NCI-H1694 (cell line): ENCODE data around the gene KCNQ1.

Experiments used
- DNase-seq: peaks from one replicate; lab custom pipeline; 2025; lab: John Stamatoyannopoulos, UW

The KCNQ1 gene

DNA sequence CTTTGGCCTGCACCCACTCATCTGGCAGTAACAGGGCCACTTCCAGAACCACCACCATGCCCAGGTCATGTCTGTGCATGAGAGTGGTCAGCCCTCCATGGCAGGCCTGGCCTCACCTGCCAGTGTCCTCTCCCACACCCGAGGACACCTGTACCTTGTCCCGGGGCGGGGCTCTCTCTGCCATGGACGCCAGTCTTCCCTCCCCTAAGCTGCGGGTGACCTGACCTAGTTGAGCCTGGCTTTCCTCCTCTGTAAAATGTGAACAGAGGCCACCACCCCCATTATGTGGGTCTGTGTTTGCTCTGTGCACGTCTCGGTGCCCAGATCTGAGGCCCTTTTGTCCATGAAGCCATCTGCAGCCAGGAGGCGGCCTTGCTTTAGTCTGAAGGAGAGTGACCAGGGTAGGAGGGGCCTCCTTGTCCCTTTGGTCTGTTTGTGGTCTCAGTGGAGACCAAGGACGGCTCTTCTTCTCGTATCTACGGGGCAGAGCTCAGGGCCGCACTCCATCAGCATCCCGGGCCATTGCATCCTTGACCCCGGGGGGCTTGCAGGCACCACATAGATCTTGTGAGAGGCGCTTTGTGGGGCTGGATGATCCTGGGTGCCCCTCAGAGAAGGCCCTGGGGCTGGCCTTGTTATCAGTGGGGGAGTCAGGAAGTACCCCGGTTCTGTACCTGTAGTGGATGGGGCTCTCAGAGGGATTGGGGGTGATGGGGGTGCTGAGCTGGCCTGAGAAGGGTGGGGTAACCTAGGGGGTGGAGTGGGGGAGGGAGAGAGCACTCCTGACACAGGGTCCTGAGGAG lies 121.6 kb downstream of the KCNQ1 start:
- DNase-seq: no peak

DNA sequence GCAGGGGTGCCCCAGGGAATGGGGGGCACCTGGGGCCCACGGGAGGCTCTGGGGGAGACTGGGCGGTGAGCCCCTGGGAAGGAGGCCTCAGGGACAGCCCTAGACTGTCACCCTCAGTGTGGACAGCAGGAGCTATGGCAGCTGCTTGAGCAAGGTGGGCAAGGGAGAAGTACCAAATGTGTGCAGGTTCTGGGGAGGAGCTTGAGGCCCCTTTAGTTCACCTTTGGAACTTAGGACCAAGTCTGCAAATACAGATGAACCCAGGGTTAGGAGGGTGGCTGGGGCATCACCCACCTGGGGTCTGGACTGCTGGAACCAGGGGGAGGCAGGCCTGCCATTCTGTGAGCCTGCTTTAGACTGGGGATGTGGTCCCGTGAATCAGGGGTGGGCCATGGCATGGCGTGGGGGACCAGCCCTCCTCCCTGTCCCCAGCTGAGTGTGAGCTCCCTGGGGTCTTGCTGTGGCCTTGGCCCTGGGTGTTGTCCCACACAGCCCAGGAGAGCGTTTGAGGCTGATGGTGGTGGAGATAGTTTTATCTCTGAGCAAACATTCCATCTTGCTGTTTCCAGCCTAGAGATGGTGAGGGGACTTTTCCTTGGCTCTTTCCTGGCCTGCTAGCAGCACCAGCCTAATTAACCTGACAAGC lies 122.3 kb downstream of the KCNQ1 start:
- DNase-seq: no peak

DNA sequence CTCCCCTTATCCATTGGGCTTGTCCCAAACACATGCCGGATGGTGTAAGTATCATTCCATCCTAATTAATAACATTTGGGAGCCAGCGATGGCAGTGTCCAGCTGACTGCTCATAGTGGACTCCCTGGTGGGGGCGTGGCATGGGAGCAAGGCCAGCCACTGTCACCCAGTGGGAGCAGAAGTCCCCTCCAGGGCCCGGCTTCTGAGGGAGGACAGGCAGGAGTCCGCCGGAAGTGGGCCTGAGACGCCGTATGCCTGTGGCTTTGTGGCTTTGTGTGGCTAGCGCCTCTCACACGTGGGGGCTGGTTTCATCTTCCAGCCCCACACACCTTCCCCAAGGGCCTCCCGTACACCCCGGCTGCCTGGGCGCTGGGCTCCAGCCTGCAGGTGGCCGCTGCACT lies 124.5 kb downstream of the KCNQ1 start:
- no peak for DNase-seq

DNA sequence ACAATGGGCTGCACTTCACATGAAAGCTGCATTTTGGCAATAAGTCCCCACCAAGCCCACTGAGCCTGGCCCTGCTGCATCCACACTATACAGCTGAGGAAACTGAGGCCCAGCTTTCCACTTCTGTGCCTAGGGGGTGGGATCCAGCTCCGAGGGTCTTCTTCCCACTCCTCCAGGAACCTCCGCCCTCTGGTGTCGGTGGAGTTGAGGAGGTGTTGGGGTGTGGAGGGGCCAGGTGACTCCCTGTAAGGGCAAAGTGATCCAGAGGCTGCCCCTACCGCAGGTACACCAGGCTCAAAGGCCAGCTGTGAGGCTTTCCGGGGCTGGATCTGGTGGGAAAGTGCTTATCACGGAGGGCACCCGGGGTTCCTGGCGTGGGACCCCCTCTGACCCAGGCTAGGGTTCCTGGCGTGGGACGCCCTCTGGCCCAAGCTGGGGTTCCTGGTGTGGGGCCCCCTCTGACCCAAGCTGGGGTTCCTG lies 125.0 kb downstream of the KCNQ1 start:
- DNase-seq: no peak

DNA sequence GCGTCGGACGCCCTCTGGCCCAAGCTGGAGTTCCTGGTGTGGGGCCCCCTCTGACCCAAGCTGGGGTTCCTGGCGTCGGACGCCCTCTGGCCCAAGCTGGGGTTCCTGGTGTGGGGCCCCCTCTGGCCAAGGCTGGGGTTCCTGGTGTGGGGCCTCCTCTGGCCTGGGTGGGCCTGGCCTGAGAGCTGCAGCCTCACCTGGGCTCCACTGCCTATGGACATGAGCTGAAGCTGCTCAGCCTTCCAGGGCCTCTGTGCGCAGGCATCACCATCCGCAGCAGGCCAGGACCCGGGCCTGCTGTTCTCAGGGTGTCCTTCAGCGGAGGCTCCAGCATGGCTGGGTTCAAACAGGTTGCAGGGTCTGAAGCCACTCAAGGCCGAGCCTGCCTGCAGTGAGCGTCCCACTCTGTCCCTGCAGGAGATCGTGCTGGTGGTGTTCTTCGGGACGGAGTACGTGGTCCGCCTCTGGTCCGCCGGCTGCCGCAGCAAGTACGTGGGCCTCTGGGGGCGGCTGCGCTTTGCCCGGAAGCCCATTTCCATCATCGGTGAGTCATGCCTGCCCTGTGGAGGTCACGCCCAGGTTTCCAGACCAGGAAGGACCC lies 125.5 kb downstream of the KCNQ1 start:
- no peak for DNase-seq

DNA sequence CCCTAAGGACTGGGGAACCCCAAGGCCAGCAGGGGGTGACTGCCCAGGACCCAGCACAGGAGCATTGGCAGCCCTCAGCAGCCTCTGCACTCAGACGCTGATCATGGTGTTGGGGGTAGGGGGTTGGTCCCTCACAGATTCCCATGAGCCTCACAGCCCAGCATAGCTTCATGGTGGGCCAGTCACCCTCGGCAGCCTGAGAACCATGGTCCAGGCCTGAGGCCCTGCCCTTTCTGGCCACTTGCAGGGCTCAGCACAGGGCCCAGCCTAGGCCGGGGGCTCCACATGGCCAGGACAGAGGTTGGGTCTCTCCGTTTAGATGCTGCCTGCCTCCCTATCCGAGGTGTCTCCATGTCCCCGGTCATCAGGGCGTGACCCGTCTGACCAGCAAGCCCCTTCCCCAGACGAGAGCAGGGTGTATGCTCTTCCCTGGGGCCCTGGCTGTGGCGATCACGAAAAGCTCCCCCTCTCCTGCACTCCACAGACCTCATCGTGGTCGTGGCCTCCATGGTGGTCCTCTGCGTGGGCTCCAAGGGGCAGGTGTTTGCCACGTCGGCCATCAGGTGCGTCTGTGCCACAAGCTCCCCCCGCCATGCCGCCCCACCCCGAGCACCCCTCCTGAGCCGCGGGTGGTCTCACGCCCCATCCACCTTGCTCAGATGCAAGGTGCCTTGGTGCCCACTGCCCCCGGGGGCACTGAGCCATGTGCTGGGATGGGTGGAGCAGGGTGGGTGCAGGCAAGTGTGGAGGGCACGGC lies 126.2 kb downstream of the KCNQ1 start:
- DNase-seq: no peak

DNA sequence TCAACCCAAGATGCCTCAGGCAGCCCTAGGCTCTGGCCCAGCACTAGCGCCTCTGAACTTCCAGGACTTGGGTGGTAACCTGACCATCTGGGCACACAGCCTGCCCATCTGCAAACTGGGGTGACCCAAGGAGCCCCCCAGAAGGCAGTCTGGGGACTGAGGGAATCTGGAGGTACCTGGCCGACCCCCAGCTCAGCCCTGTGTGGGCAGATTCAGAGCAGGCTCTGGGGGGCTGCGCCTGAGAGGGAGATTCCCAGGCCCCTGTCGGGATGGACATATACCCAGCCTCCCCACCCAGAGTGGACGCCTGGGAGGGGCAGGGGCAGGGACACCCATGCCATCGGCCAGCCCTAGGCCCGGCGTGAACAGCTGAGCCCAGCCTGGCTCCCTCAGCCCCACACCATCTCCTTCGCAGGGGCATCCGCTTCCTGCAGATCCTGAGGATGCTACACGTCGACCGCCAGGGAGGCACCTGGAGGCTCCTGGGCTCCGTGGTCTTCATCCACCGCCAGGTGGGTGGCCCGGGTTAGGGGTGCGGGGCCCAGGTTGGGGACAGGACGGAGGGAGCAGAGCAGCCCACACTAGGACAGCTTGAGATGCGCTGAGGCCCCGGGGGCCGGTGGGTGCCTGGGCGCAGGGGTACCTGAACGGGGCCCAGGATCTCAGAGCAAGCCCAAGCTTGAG lies 126.9 kb downstream of the KCNQ1 start:
- DNase-seq: no peak

DNA sequence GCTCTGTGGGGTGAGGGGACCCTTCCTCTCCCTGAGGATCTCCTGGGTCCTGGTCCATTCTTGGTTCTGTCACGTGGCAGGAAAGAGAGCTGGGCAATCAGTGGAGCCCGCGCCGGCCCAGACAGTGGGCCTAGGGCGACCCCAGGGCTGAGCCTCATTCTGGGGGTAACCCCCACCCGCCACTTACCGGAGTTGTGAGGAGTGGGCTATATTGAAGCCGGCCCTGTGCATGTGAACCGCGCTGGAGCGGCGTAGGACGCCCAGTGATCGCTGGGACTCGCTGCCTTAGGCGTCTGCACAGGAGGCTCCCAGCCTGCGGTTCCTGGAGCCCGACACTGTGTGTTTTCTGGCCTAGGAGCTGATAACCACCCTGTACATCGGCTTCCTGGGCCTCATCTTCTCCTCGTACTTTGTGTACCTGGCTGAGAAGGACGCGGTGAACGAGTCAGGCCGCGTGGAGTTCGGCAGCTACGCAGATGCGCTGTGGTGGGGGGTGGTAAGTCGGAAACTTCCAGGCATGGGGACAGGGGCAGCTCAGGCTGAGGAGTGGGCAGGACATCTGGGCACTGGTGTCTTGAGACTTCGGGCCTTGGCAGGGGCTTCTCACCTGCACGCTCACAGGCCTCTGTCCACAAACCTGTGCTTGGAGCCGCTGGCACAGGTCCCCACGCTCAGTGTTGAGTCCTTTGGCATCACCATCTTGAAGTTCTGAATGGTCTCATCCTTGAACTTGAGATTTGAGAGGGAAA lies 127.9 kb downstream of the KCNQ1 start:
- DNase-seq: no peak

DNA sequence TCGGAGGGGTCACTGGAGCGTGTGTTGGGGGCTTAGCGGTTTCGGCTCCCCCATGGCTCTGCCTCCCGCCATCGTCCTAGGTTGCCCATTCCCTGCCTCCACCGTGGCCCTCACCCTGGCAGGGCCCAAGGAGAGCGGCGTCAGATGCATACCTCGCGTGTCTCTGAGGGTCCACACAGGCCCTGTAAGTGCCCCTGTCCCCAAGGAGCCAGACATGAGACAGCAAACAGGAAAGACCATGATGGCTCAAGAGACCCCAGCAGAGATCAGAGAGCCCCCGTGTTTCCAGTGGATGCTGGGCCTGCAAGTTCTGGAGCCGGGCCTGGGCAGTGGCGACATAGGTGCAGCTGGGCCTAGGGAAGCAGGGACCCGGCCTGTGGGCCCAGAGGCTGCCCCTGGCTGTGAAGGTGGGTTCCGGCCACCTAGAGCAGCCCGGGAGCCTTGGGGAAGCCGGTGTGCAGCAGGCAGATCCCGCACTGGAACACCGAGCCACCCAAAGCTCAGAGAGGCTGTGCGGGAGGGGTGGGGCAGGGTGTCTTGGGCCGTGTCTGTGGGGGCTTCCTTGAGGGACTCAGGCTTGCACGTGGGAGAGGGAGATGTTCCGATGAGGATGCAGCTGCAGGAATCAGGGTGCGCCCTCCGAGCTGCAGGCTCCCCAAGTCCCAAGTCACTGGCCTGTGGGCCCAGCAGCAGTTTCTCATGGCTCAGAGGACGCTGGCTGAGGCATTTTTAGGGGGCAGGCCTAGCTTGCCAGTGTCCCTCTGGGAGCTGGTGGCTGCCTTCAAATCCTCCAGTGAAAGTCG lies 128.6 kb downstream of the KCNQ1 start:
- DNase-seq: no peak

DNA sequence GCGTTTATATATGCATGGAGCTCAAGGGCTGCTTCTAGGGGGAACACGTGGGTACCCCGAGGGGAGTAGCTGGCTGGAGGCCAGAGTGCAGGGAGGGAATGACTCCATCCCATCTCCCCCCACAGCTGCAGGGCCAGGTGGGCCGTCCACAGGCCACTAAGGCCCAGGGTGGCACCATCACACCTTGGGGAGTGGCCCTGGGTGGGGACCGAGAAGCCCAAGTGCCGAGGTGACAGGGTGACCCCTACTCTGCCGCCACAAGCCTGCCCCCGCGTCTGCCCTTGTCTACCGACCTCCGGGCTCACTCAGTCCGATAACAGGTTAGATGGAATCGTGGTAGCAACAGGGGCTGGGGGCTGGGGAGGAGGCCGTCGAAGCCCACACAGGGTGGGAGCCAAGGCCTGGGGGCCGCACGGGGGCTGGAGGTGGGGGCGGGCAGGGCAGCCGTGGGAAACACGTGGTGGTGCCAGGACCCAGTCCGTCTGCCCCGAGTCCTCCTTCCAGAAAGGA lies 129.3 kb downstream of the KCNQ1 start:
- DNase-seq: no peak

DNA sequence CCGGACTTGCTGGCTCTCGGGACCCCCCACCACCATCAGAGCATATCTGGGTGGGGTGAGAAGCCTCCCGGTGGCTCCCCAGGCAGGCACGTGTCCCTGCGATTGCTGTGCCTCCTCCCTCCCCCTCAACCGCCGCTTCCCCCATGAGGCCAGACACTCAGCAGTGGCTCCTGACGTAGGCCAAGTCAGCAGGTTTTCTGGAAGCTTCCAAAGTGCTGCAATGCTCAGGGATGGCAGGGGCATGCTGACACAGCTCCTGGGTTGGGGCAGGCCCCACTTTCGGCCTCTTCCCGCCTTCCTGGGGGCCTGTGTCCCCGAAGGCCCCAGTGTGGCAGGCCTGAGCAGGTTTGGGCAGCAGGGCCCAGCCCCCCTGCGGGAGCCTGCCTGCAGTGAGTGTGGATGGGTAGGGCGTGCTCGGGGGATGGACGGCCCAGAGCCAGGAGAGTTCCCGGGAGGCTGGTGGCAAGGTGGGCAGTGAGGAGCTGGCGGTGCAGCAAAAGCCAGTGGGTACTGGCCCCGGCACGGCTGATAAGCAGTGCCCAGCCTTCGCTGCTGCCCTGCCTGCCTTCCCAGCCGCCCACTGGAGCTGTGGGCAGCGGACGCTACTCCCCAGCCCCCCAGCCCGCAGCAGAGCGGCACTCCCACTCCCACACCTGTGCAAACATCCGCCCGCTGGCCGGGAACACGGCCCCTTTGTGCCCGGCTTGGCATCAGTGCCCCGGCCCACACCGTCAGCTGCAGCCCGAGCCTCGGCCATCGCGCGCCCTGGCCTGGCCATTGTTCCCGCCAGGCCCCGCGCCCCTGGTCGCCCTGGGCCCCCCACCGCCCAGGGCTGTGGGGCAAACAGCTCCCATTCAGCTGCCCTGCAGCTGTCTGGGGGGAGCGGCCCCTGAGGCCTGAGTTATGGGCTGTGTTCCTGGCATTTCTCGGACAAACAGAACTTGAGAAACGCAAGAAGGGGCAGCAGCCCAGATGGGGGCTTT lies 130.0 kb downstream of the KCNQ1 start:
- no peak for DNase-seq

DNA sequence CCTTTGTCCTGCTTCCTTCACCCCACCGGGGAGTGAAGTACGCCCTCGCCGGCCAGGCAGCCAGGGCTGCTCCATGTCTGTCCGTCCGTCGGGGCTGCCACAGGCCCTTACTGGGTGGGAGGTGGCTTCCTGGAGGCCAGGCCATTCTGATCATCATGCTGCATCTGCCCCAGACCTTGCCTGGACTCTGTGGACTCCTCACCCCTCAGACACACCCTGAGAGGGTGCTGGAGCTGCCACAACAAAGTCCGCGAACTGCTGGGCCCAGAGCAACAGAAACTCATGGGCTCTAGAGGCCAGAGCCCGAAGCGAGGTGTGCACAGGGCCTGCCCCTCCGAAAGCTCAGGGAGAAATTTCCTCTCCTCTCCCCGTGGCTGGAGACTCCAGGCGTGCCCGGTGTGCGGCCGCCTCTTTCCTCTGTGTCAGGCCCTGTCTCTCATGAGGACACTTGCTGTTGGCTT lies 130.8 kb downstream of the KCNQ1 start:
- DNase-seq: no peak

DNA sequence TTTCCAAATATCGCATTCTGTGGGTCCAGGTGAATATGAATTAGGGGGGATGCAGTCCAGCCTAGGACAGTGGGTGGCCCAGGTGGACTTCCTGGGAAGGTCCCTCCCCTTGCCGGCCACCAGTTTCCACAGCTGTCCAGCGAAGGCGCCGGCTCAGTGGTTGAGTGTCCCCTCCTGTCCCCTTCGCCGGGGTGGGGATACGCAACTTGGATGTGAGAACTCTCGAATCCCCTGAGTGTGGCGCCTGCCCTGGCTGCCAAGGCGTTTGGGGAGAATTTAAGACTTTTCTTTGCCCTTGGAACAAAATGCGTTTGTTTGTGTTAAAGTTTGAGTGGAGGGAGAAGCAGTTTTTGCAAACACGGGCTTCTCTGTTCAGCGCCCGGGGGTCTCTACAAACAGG lies 131.3 kb downstream of the KCNQ1 start:
- DNase-seq: no peak

DNA sequence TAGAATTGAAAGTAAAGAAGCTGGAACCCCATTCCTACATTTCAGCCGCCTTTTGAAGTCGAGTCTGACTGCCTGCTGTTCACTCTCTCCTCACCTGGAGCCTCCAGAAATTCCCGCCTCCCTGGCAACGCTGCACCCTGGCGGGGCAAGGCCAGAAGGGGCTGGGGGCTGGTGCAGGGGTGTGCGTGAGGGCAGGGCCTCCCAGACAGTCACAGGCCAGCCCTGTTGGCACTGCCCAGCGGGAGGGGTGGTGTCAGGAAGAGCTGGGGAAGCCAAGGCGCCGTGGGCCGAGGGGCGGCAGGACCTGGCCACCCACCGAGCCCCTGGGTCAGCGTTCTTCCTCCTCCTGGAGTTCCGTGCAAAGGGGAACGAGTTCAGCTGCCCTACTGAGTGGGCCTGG lies 131.7 kb downstream of the KCNQ1 start:
- no peak for DNase-seq

DNA sequence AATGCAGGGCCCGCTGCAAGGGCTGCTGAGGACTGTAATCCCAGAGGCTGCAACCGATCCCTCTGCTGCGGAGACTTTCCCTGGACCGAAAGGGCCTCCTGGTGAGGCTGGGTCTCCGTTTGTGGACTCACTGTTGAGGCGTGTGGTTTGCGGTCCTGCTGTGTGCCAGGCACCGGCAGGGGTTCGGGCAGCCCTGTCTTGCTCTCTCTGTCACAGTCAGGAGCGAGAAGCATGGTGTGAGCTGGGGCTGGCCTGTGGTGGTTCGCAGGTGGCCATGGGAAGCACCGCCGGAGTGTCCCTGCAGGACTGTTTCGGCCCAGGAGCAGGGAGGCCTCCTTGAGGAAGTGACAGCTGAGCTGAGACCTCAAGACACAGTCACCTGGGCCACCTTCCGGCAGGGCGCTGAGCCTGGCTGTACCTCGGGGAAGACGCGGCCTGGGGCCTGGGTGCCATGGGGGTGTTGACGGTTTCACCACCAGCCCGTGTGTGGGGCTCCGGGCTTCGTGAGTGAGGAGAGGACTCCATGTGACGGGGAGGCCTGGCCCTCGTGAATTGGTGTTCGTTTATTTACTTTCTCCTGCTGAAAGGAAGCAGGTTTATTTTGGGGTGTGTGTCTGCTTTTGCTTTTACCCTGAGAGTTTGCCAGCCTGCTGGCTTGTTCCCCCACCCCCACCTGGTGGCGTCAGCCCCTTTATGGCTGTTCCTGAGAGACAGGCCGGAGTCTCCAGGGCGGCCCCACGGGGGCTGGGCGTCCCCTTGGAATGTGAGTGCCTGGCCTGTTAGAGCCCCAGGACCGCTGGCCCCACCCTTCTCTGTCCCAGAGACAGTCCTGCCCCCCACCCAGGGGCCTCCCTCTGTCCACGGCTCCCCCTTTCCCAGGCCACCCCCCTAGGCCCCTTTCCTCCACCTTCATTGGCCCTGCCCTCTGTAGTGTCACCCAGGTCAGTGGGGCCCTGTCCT lies 132.5 kb downstream of the KCNQ1 start:
- DNase-seq: no peak

DNA sequence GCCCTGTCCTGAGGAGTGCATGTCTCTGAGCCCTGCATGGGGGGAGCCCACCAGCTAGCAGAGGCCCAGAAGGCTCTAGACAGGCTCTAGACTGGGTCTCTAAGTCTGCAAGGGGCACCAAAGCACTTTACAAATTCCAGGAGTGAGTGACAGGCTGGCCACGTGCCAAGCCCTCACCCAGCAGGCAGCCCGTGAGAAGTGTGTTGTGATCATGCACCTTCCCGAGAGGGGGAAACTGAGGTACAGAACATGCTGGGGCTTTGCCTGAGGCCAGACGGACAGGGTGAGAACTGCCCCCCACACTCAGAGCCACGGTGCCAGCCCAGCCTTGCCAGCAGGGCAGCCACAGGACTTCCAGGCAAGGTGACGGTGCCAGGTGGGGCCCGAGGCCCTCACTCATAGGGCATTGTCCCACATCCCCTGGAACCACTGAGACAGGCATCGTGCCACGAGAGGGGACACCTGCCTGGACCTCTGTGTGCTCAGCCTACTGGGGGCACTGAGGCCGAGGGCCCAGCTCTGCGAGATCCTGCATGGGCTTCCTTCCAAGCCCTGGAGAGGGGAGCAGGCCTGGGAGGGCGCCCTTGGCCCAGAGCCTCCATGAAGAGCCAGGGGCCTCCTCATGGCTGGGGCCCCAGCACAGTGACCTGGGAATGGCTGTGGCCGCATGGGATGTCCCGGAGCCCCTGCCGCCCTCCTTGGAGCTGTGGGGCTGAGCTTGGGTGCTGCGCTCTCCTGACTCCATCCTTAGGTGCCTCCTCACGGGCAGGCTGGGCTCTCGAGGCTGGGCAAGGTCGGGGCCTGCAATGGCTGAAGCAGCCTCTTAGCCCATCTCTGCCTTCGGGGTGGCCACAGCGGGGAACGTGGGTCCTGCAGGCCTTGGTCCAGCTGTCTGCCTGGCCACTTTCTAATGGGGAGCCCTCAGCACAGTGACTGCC lies 133.5 kb downstream of the KCNQ1 start:
- DNase-seq: no peak

DNA sequence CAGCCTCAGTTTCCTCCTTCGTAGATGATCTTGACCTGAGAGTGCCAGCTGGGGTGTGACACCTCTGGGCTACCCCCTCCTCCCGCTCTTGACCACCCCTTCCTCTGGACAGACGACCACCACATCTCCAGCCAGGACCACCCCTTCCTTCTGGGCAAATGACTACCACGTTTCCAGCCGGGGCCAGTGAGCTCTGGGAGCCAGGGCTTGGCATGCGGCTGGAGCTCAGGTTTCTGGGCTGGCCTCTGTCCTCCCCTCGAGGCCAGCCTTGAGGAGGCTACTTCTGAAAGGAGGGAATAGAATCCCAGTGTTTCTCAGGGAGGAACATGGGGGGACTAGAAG lies 134.1 kb downstream of the KCNQ1 start:
- no peak for DNase-seq
